HepG2 (cell line): ENCODE data around the gene SLC25A25. TPM values are rescaled to one million over a fixed set of nuclear protein-coding genes. Genes with fewer than 3 reads are reported as not detected.

Source experiments
- CHD4 ChIP-seq: fragments of 200-600 bp; sonication (generic); IDR thresholded peaks from 2 replicates; pipeline ENCODE4 v1.7.0; 2017; ENCODE audit warnings: mild to moderate bottlenecking, low read length, borderline replicate concordance
- HDAC2 ChIP-seq: sonication (generic); formaldehyde crosslinking; IDR thresholded peaks from 2 replicates; pipeline ENCODE4 v1.4.0; 2020; ENCODE audit warnings: missing genetic modification reagents
- IRF2 ChIP-seq: IDR thresholded peaks from 2 replicates; pipeline ENCODE4 v1.6.1; 2018; ENCODE audit warnings: missing genetic modification reagents, missing compliant biosample characterization
- ISX ChIP-seq: sonication (generic); formaldehyde crosslinking; conservative IDR thresholded peaks from 2 replicates; pipeline ENCODE4 v1.5.0; 2020; ENCODE audit warnings: missing genetic modification reagents
- KDM1A ChIP-seq: IDR thresholded peaks from 2 replicates; pipeline ENCODE4 v1.6.1; 2016; ENCODE audit warnings: missing compliant biosample characterization
- KDM6A ChIP-seq: IDR thresholded peaks from 2 replicates; pipeline ENCODE4 v1.6.1; 2016; ENCODE audit warnings: low read depth
- KLF15 ChIP-seq: sonication (generic); formaldehyde crosslinking; IDR thresholded peaks from 2 replicates; pipeline ENCODE4 v1.8.1; 2023; ENCODE audit warnings: borderline replicate concordance, mild to moderate bottlenecking, inconsistent platforms, missing genetic modification reagents, mixed read lengths
- MTF1 ChIP-seq: sonication (generic); formaldehyde crosslinking; IDR thresholded peaks from 2 replicates; pipeline ENCODE4 v1.5.0; 2020; ENCODE audit warnings: missing genetic modification reagents
- NFIB ChIP-seq: sonication (generic); formaldehyde crosslinking; IDR thresholded peaks from 2 replicates; pipeline ENCODE4 v1.9.0; 2021; ENCODE audit warnings: missing genetic modification reagents, mild to moderate bottlenecking, borderline replicate concordance
- PHF21A ChIP-seq: sonication (generic); formaldehyde crosslinking; IDR thresholded peaks from 2 replicates; pipeline ENCODE4 v1.5.0; 2020; ENCODE audit warnings: mild to moderate bottlenecking, missing genetic modification reagents
- PRPF4 ChIP-seq: fragments of 200-400 bp; formaldehyde crosslinking; IDR thresholded peaks from 2 replicates; pipeline ENCODE4 v1.6.1; 2016; ENCODE audit warnings: low read length, low read depth; ENCODE audit not compliant: poor library complexity, severe bottlenecking
- SP5 ChIP-seq: IDR thresholded peaks from 2 replicates; pipeline ENCODE4 v1.6.1; 2016; ENCODE audit warnings: low read depth, borderline replicate concordance
- ZNF180 ChIP-seq: sonication (generic); formaldehyde crosslinking; IDR thresholded peaks from 2 replicates; pipeline ENCODE4 v1.4.0; 2020; ENCODE audit warnings: low read depth, missing genetic modification reagents, borderline replicate concordance
- ZNF253 ChIP-seq: sonication (generic); formaldehyde crosslinking; IDR thresholded peaks from 2 replicates; pipeline ENCODE4 v1.8.0; 2022; ENCODE audit warnings: mild to moderate bottlenecking, missing genetic modification reagents, borderline replicate concordance
- ZNF430 ChIP-seq: sonication (generic); formaldehyde crosslinking; IDR thresholded peaks from 2 replicates; pipeline ENCODE4 v1.9.0; 2021; ENCODE audit warnings: mild to moderate bottlenecking, missing genetic modification reagents
- ZNF510 ChIP-seq: sonication (generic); formaldehyde crosslinking; IDR thresholded peaks from 2 replicates; pipeline ENCODE4 v1.4.0; 2020; ENCODE audit warnings: low read depth, mild to moderate bottlenecking, missing genetic modification reagents
- ZNF549 ChIP-seq: sonication (generic); formaldehyde crosslinking; IDR thresholded peaks from 2 replicates; pipeline ENCODE4 v1.5.0; 2020; ENCODE audit warnings: missing genetic modification reagents
- ZNF557 ChIP-seq: sonication (generic); formaldehyde crosslinking; IDR thresholded peaks from 2 replicates; pipeline ENCODE4 v1.4.0; 2020; ENCODE audit warnings: missing genetic modification reagents
- ZNF605 ChIP-seq: sonication (generic); formaldehyde crosslinking; IDR thresholded peaks from 2 replicates; pipeline ENCODE4 v1.8.0; 2022; ENCODE audit warnings: mild to moderate bottlenecking, missing genetic modification reagents
- ZNF607 ChIP-seq: sonication (generic); formaldehyde crosslinking; IDR thresholded peaks from 2 replicates; pipeline ENCODE4 v1.5.1; 2020; ENCODE audit warnings: missing genetic modification reagents, mild to moderate bottlenecking, borderline replicate concordance
- ZNF660 ChIP-seq: sonication (generic); formaldehyde crosslinking; IDR thresholded peaks from 2 replicates; pipeline ENCODE4 v1.5.1; 2020; ENCODE audit warnings: mild to moderate bottlenecking, low read depth, missing genetic modification reagents, borderline replicate concordance
- ZNF672 ChIP-seq: sonication (generic); formaldehyde crosslinking; IDR thresholded peaks from 2 replicates; pipeline ENCODE4 v1.8.1; 2022; ENCODE audit warnings: missing genetic modification reagents
- ZNF7 ChIP-seq: IDR thresholded peaks from 2 replicates; pipeline ENCODE4 v1.6.1; 2016; ENCODE audit warnings: missing biosample characterization, missing genetic modification reagents
- polyA plus RNA-seq, 8 experiments: library from polyadenylated mRNA; depleted of rRNA in 3 of 8; stranded (reverse) in 7 of 8; unstranded in 1 of 8; fragments of >200 nt; fragmentation: Illumina TruSeq in 4 of 8; extraction: Trizol in 4 of 8; gene quantifications; 2 replicates each; pipeline versions ENCODE4 v1.2.1 to v1.2.3, GENCODE V29; 2011 to 2016; ENCODE audit warnings: low read depth in 4 of 8, missing spikeins in 1 of 8, mixed read lengths in 1 of 8; ENCODE audit not compliant: insufficient read depth in 1 of 8
- total RNA-seq, 5 experiments: library from RNA; depleted of rRNA; stranded (reverse); fragments of >200 nt; fragmentation: Illumina TruSeq; extraction: Trizol; gene quantifications; 2 replicates each; pipeline ENCODE4 v1.2.3, GENCODE V29; 2016; ENCODE audit warnings: low read depth in 1 of 5
- TF ChIP-seq, protein P1 (sequence below): sonication (generic); formaldehyde crosslinking; conservative IDR thresholded peaks from 2 replicates; pipeline ENCODE4 v1.4.0; 2020; ENCODE audit warnings: missing genetic modification reagents
- TF ChIP-seq, protein P2 (sequence below): sonication (generic); formaldehyde crosslinking; IDR thresholded peaks from 2 replicates; pipeline ENCODE4 v1.4.0; 2020; ENCODE audit warnings: missing genetic modification reagents
- TF ChIP-seq, protein P3 (sequence below): sonication (generic); formaldehyde crosslinking; IDR thresholded peaks from 2 replicates; pipeline ENCODE4 v1.8.0; 2022; ENCODE audit warnings: mild to moderate bottlenecking, missing genetic modification reagents; ENCODE audit not compliant: insufficient replicate concordance

SLC25A25 gene
- total and polyA plus RNA-seq, 2 of the 13 experiments (the other 11 are each of a cell fraction or from before 2014, with no cell fraction given), result 10.5 to 24.8 TPM

DNA sequence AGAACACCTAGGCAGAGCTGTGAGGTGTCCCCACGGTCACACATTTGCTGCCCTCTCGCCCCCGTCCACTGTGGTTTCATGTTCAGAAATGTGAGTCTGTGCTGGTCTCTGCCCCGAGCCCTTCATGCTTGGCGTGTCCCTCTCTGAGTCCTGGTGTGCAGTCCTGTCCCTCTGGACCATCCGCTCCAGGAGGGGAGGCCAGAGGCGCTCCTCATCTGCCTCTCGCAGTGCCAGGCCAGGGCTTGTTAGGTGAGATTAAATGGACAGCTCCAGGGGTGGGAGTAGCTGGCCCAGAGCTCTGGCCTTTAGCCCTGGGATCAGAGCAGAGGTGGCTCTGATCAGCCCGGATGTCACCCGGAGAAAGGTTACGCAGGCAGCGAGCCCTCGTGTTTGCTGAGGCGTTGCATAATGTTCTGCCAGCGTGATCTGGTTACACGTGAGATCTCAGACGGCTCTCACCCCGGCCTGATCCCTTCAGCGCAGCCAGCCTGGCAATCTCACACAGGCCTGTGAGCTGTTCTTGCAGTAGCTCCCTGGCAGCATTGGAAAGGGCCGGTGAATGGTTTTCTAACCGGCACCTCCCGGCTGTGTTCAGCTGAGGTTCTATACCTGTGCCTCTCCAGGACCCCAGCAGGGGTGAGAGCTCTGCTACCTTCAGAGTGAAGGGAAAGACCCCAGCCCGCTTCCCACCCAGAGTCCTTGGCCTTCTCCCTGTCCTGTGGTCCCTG lies 35.0 kb downstream of the SLC25A25 start (continued):
- TF ChIP-seq, protein P1, sequence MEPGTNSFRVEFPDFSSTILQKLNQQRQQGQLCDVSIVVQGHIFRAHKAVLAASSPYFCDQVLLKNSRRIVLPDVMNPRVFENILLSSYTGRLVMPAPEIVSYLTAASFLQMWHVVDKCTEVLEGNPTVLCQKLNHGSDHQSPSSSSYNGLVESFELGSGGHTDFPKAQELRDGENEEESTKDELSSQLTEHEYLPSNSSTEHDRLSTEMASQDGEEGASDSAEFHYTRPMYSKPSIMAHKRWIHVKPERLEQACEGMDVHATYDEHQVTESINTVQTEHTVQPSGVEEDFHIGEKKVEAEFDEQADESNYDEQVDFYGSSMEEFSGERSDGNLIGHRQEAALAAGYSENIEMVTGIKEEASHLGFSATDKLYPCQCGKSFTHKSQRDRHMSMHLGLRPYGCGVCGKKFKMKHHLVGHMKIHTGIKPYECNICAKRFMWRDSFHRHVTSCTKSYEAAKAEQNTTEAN (CRISPR knock-in tag), result peak; percentile 90
- peak; percentile 69; the same call in 1 of the 2 replicates for TF ChIP-seq KDM6A (CRISPR knock-in tag)
- TF ChIP-seq ZNF180 (CRISPR knock-in tag), result no peak
- TF ChIP-seq ZNF549 (CRISPR knock-in tag), result no peak
- no peak for TF ChIP-seq ISX
- TF ChIP-seq ZNF605 (CRISPR knock-in tag), result peak; percentile 91
- no peak for TF ChIP-seq ZNF660 (CRISPR knock-in tag)
- TF ChIP-seq CHD4, result no peak
- TF ChIP-seq KDM1A (CRISPR knock-in tag), result peak; percentile 70; the same call in 1 of the 2 replicates
- TF ChIP-seq NFIB (CRISPR knock-in tag), result no peak
- no peak for TF ChIP-seq KLF15
- peak; percentile 99 for TF ChIP-seq HDAC2 (CRISPR knock-in tag)
- peak; percentile 80 for TF ChIP-seq ZNF253 (CRISPR knock-in tag)
- TF ChIP-seq ZNF7 (CRISPR knock-in tag), result no peak
- no peak for TF ChIP-seq PRPF4
- TF ChIP-seq PHF21A (CRISPR knock-in tag), result peak; percentile 99
- TF ChIP-seq, protein P2, sequence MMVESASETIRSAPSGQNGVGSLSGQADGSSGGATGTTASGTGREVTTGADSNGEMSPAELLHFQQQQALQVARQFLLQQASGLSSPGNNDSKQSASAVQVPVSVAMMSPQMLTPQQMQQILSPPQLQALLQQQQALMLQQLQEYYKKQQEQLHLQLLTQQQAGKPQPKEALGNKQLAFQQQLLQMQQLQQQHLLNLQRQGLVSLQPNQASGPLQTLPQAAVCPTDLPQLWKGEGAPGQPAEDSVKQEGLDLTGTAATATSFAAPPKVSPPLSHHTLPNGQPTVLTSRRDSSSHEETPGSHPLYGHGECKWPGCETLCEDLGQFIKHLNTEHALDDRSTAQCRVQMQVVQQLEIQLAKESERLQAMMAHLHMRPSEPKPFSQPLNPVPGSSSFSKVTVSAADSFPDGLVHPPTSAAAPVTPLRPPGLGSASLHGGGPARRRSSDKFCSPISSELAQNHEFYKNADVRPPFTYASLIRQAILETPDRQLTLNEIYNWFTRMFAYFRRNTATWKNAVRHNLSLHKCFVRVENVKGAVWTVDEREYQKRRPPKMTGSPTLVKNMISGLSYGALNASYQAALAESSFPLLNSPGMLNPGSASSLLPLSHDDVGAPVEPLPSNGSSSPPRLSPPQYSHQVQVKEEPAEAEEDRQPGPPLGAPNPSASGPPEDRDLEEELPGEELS (CRISPR knock-in tag), result peak; percentile 88
- TF ChIP-seq, protein P3, sequence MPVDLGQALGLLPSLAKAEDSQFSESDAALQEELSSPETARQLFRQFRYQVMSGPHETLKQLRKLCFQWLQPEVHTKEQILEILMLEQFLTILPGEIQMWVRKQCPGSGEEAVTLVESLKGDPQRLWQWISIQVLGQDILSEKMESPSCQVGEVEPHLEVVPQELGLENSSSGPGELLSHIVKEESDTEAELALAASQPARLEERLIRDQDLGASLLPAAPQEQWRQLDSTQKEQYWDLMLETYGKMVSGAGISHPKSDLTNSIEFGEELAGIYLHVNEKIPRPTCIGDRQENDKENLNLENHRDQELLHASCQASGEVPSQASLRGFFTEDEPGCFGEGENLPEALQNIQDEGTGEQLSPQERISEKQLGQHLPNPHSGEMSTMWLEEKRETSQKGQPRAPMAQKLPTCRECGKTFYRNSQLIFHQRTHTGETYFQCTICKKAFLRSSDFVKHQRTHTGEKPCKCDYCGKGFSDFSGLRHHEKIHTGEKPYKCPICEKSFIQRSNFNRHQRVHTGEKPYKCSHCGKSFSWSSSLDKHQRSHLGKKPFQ (CRISPR knock-in tag), result peak; percentile 97
- peak; percentile 84 for TF ChIP-seq SP5 (CRISPR knock-in tag)
- peak; percentile 91 for TF ChIP-seq IRF2 (CRISPR knock-in tag)
- TF ChIP-seq MTF1 (CRISPR knock-in tag), result no peak
- TF ChIP-seq ZNF672 (CRISPR knock-in tag), result 0 out of 2 replicates have a peak, but pooled peaks have one; percentile 37
- TF ChIP-seq ZNF557 (CRISPR knock-in tag), result no peak
- TF ChIP-seq ZNF607 (CRISPR knock-in tag), result peak; percentile 96
- peak; percentile 99 for TF ChIP-seq ZNF430 (CRISPR knock-in tag)
- TF ChIP-seq ZNF510 (CRISPR knock-in tag), result peak; percentile 97
